Measurements from ENCODE around the gene FTO.
"Not testable (repeated sequence)": the region's sequence is repeated elsewhere in the genome, so short reads cannot be mapped to it uniquely, and the experiment has no call there.

The FTO gene

DNA sequence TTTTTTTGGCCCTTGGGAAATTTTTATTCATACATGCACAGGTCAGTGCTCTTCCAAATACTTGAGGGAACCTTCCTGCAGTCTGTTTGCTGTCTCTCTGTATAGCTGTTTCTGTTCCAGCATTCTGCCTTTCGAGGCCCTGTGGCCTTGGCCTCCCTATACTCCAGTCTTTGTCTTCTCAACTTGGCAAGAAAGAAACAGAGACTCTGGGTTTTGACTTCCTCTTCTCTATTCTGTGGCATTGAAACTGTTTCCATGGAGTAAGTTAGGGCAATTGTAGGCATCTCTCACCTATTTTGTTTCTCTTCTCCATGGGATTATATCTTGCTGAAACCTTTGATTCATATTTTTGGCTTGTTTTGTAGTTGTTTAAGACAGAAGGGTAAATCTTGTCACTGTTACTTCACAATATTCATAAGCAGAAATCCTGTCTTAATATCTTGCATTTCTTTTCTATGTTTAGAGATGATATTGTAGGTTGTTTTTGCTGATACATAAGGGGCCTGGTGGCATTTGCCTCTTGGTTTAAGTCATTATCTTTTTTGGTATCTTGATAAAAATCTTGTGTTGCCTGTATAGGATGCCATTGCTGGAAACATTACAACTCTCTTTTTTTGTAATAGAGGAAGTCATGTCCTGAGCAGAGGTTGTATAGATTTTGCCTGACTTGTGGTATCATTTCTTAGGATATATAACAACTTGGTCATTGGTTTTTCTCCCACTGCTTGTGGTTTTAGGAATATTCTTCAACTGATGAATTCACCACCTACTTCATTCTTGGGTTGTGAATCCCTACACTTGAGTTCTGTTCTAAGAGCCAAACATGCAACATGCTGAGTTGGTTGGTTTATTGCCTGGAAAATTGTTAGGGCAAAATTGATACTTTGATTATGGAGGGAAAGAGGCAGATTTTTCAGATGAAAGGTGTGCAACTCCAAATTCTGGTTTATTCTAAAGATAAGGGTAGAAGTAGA, 168.6 kb downstream of the FTO start:
- DNase-seq, result no peak

DNA sequence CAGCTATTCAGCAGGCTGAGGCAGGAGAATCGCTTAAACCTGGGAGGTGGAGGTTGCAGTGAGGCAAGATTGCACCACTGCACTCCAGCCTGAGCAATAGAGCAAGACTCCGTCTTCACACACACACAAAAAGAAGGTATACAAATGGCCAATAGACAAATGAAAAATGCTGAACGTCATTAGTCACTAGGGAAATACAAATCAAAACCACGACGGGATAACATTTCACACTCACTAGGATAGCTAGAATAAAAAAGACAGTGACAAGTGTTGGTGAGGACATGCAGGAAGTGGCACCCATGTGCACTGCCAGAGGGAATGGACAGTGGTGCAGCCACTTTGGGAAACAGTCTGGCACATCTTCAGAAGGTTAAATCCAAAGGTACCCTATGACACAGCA, 172.9 kb downstream of the FTO start:
- DNase-seq, result no peak

DNA sequence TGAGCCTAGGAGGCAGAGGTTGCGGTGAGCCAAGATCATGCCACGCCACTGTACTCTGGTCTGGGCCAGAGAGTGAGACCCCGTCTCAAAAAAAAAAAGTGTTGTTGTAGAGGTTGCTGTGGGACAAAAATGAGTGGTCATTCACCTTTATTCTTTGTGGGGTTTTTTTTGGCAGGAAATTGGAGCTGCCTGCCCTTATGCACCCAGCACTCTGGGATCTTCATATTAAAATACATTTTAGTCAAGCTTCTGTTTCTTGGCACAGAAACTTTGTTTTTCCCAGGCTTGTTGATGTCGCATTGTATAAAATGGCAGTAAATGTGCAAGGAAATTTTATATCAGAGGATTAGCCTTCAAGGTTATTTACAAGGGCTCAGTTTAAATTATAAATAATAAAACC, 174.3 kb downstream of the FTO start:
- DNase-seq, result no peak

DNA sequence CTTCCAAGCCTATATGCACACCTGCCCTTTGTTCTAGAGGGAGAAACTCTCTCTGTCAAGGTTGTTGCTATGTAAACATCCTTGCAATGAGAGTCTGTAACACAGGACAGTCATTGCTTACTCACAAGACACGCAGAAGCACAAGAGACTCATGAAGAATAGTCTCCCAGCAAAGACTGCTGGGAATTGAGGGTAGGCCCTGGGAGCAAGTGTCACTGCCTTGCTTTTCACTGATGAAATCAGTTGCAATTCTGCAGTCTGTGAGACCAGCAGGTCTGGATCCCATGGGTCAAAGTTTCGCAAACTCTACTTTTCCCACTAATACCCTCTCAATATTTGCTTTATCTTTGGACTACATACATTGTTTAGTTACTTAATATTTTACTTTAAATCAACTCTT, 177.4 kb downstream of the FTO start:
- DNase-seq, result no peak

DNA sequence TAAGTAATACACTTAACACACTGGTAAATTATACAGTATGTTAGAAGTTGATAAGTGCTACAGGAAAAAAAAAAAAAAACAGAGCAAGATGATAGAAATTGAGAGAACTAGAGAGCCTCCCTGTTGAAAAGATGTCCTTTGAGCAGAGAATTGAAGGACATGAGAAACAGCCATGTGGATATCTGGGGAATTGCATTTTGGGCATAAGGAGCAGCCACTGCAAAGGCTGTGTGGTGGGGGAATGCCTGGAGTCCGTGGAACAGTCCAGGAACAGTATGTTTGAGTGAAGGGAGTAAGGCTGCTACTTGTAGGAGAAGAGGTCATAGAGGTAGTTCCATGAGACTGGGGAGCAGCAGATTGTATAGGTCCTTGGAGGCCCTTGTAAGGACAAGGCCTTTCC, 178.4 kb downstream of the FTO start:
- DNase-seq, result no peak

DNA sequence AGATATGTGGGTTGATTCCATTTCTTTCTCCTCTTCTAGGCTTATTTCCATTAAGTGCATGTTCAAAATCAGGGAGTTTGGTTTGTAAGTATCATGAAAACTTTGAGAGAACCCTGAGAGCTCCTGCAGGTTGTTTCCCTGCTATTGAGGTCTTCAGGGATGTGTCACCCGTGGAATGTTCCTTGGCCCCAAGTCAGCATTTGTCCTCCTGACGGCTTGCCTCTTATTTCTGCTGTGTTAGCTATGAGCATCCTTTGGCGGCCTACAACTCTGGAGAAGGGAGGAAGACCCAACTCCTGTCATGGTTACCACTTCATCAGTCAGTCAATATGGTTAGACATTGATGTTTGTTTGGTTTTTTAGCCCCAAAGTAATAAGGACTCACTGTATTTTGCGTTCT, 180.8 kb downstream of the FTO start:
- no peak for DNase-seq

DNA sequence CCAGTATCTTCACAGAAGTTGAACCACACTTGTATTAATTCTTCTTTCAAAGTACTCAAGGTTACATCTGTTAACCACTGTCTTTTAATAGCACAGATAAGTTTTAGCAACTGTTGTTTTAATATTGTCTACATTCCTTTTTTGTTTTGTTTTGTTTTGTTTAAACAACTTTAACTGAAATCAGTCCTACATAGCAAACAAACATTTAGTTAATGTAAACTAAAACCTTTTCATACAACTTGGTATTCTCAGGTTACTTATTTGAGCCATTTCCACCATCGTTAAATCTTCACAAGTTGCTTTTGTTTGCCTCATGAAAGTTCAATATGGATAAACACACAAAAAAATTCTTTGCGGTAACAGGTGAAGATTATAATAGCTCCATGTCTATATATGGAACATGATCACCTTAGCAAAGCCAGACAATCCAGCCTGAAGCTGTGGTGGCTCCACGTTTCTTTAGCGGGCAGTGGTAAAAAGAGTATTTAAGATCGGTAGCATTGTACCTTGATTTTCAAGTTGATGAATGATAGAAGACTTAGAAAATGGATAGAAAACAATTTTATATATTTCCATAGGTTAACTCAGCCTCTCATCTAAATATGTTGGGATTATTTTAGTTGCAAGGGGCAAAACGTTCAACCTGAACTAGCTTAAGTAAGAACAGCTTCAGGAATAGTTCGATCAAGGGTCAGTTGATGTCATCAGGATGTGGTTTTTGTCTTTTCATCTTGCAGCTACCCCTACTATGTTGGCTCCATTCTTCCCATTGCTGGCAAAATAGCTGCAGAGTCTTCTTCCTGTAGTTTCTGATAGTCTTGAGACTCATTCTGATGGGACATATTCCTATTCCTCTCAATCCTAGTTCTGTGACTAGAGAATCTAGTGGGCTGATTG, 182.8 kb downstream of the FTO start:
- DNase-seq, result no peak

DNA sequence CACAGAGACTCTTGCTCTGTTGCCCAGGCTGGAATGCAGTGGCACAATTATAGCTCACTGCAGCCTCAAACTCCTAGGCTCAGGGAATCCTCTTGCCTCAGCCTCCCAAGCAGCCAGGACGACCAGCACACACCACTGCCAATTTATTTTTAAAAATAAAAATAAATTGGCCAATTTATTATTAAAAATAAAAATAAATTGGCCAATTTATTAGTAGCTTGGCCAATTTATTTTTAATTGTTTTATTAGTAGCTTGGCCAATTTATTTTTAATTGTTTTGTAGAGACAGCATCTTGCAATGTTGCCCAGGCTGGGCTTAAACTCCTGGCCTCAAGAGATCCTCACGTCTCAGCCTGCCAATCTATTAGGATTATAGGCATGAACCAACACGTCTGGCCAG, 184.3 kb downstream of the FTO start:
- no peak for DNase-seq

DNA sequence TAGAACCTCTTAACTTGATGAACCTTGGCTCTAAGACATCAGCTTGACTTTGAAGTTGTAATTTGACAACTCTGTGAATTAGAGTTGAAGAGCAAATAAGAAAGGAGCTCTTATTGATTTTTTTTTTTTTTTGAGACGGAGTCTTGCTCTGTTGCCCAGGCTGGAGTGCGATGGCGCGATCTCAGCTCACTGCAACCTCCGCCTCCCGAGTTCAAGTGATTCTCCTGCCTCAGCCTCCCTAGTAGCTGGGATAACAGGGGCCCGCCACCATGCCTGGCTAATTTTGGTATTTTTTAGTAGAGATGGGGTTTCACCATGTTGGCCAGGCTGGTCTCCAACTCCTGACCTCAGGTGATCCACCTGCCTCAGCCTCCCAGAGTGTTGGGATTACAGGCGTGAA, 186.9 kb downstream of the FTO start:
- DNase-seq, result not testable (repeated sequence)

DNA sequence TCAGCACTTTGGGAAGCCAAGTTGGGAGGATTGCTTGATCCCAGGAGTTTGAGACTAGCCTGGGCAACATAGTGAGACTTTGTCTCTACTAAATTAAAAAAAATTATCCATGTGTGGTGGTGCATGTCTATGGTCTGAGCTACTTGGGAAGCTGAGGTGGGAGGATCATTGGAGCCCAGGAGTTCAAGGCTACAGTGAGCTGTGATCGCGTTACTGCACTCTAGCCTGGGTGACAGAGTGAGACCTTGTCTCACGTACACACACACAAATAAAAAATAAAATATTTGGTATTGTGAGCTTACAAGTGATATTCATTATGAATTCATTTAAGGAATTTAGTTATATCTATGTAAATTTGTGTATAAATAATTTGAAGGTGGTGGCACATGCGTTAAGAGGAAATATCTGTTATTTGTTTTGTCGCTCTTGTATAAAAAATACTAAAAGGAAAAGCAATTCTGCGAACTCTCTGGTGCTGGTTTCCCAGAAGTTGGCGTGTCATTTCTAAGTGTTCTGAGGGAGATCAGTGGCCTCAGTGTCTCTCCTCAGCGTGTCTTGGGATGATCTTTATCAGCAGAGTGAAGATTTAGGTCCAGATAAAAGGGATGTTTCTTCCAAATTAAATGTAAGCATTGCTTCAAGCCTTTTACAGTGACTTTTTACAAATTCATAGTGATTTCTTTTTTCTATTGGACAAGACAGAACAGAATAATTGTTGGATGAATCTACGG, 187.6 kb downstream of the FTO start:
- DNase-seq, result no peak

DNA sequence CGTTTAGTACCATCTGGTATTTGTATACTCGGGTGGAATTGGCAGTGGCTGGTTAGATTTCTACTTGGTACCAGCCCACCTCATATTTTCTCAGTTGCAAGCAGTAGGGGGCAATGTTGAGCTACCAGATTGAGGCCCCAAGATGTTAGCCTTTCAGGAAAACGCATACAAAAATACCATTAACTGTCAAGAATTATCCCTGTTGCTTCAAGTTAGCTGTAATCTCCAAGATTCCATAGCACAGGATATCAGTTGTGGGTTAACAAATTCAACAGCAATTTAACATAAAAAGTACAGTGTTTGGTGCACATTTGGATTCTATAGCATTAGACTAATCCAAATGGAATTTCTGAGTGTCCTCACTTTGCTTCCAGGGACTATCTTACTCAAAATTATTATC, 188.2 kb downstream of the FTO start:
- no peak for DNase-seq

DNA sequence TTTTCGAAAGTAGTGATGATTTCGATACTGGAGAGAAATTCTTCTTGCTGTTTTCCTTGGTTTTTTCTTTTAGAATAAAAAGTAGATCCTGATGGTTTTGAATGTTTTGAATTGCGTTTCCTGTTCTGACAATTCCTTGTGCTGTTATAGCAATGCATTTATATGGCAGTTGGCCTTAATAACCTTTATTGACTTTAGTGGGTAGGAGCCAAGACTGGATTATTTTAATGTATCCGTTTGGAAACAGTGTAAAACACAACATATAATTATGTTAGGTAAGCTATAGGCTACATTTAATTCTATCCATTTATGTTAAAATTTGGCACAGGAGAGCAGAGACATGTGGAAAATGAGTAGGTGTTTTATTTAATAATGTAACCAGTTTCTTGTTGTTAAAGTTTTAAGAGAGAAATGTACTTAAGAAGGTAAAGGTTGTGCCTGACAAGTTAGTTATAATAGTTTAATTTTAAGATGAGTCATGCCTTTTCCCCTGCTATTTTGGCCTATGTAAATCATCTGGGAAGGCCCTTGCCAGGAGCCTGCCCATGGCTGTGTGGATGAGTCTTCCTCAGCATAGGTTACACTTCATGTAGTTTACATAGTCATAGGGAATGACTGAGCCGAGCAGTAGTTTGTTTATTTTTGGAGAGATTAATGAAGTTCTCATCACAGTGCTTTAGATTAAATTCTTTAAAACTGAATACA, 189.9 kb downstream of the FTO start:
- DNase-seq, result no peak

DNA sequence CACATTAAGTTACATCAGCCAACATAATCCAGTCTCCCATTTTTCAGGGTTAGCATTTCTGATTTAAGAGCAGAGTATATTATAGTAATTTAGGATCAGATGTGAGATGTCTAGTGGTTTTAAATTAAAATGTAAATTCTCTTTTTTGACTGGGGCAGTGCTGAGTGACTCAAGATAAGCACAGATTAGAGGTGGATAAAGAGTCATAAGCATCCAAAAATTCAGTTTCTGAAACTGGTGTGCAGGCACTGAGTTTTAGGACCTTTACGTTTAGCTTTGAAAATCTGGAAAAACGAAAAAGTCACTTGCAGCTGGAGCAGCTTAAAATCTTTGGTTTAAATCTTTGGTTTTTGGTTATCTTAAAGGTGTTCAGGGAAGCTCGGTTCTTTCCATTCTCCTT, 190.7 kb downstream of the FTO start:
- DNase-seq, result no peak

DNA sequence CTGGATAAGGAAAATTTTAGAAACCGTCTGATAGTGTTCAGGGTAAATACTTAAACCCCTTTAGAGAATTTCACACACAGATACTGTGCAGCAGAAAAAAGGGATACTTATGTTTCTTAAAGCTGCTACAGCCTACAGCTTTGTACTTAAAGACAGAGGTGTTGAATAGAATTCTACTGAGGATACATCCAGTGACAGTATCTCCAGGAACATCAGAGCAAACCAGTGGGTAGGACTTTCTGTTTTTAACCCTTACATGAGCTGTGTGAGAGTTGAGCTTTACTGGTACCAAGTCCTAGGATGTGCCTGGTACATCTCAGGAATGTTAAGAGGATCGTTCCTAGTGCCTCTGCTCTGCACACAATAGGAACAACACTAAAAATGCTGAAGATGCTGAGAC, 191.5 kb downstream of the FTO start:
- no peak for DNase-seq

DNA sequence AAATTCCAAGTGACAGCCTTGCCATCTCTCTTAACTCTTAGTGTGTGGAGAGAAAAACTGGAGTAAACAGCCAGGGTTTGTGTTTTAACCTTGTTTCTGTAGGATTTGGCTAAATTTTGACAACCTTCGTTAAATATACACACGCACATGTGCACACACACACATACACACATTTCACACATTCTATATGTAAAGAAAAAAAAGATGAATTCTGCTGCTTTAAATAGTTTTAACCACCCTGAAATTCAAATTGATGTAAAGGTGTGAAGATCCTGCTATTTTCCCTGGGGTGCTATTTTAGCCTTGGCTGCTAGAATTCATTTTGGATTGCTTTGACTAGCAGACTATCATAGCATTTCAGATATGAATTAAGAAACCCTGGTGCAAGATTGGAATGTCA, 191.9 kb downstream of the FTO start:
- DNase-seq, result no peak

DNA sequence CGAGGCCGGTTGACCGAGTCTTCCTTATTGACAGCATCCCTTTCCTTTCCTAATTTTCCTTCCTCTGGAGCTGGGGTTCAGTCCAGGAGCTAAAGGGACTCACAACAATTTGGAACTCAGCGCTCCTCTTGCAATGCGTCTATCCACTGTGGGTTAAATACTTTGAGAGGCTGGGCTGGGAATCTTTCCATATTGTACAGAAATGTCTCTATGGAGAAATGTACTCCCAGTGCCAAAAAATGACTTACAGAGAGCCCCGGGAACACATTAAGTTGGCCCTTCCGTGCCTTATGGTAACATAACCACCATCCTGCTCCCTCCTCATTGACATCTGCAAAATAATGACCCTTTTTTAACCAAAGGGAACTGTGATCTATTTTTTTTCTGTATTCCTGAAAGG, 192.8 kb downstream of the FTO start:
- no peak for DNase-seq

DNA sequence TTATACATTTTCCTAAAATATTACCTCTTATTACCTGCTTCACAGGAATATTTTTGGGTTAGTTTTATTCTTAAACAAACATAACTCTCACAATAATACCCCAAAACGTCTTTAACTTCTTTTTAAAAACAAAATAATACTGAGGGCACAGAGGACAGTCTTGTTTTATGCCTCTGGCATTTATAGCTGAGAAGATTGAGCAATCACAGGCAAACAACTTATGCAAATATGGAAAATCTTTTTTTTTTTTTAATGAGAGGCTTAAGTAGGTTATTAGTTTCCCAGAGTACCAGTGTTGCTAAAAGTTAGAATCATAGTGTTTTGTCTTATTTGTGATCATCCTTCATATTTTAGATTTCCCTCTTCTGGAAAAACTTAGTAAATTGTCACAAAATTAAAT, 195.0 kb downstream of the FTO start:
- no peak for DNase-seq

DNA sequence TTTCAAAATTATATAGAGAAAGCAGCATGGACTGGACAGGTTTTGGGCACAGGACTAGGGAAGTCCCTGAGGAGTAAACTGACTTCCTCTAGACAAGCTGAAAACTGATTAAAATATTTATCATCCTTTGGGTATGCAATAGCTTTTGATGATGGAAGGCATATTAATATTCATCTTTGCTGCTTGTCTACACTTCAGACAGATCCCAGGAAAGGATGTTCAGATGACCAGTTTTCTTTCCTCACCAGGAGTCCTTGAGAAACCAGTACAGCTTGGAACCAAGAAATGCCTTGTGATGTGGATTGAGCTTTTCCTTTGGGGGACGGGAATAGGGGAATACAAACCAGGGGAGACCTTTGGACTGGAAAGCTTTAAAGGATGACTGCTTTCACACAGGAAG, 195.5 kb downstream of the FTO start:
- DNase-seq, result no peak

DNA sequence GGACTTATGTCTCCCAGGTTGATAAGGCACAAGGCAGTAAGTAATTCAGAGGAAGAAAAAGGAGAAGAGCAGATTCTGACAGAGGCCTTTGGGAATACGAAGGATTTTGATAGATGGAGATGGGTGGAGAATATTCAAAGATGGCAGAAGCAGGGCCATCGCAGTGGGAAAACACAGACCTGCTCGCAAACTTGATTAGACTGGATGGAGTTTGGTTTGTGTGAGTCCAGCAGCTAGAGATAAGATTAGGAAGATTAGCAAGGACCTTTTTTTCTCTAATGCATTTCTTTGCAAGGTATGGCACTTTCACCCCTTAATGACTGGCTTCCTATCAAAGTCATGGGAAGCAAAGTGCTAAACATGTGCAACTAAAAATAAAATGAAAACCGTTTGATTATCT, 196.7 kb downstream of the FTO start:
- DNase-seq, result no peak

DNA sequence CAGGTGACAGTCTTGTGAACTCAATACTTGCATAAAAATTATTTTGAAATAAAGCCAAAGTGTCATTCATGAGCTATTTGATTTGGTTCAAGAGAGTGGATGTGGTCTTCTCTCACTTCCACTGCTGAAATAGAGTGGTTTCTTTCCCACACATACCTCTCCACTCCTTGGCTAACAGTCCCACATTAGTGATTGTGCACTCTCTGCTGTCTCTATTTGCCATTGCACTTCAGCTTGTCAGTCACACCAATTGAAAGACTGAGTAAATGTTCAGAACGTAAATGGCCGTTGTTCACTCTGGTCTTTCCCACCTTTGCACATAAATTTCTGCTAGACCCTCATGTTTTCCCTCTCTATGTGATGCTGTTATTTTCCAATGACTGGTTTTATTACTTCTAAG, 197.5 kb downstream of the FTO start:
- DNase-seq, result no peak

DNA sequence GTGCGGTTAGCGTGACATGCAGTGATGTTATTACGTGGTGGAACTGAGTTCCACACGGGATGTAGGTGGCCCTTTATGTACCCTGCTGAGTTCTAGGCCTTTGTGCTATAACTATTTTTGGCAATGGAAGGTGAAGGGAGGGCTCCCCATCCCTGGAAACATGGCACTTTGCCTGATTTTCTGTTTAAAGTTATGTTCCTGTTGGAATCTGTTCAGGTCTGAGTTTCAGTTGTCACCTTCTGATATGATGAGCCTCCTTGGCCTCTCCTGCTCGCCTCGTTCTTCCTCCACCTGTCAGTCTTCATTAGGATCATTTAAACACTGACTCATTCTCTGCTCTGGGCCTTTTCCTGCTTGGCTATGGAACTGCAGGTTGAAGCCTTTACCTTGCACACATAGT, 200.6 kb downstream of the FTO start:
- DNase-seq, result no peak

DNA sequence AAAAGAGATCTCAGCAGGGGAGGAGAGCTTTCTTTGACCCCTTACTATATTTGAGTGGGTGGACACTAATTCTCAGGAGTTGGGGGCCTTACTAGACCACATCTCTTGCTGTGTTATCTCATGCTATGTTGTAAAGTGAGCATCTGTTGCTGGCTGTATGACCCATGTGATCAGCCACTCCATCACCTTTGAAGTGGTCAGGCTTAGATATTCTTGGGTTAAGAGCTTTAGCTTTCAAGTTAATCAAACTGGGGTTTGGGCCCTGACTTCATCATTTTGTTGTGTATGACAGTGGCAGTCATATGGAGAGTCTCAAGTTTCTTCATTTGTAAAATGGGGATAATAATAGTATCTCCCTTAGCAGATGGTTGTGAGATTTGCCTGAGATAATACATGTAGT, 201.1 kb downstream of the FTO start:
- DNase-seq, result no peak

DNA sequence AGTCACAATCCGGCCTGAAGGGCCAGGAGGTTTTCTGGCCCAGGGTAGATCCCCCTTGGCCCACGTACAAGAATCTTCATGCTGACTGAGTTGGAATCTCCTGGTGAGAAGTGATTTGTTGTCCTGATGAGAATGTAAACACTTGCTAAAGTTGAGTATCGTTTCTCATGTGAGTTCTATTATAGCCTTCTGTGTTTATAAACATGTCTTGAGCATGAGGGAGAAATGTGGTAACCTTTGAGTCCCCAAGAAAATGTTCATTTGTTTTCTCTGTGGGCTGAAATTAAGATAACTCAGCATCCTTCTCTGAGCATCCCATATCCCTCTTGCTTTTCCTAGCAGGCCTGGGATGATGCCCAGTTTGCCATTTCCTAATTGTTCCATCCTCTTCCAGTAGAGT, 204.8 kb downstream of the FTO start:
- DNase-seq, result no peak
